HG03469 (cell line): ENCODE measurements around the gene RPS29.
"Not testable (repeated sequence)": the region's sequence is repeated elsewhere in the genome, so short reads cannot be mapped to it uniquely, and the experiment has no call there.

Source experiments
- ATAC-seq: cut with Tn5 transposase; IDR thresholded peaks from one replicate; pipeline ENCODE4 v1.9.1; 2021; ENCODE audit warnings: mild to moderate bottlenecking, moderate library complexity, moderate number of reproducible peaks; ENCODE audit not compliant: unreplicated experiment

The RPS29 gene

GRCh38 chr14:49598485-49599300 is 12.5 kb upstream of the RPS29 start, which contains the start of gene LRR1:
LRR1 (plus strand) TSS chr14:49598940; CDS start chr14:49599021, 81 bp downstream.
- ATAC-seq = peak; percentile 23

GRCh38 chr14:49598189-49598484 is 12.0 kb upstream of the RPS29 start:
- ATAC-seq = no peak

GRCh38 chr14:49594347-49595091 is 8.3 kb upstream of the RPS29 start:
- peak; percentile 36 for ATAC-seq

- peak; percentile 33 for ATAC-seq
Observed at GRCh38 chr14:49593016-49593415, 6.8 kb upstream of the RPS29 start.

GRCh38 chr14:49589387-49589786 is 3.2 kb upstream of the RPS29 start:
- ATAC-seq = no peak

- peak; percentile 28 for ATAC-seq
Observed at GRCh38 chr14:49586673-49587460, 687 bp upstream of the RPS29 start.

DNA sequence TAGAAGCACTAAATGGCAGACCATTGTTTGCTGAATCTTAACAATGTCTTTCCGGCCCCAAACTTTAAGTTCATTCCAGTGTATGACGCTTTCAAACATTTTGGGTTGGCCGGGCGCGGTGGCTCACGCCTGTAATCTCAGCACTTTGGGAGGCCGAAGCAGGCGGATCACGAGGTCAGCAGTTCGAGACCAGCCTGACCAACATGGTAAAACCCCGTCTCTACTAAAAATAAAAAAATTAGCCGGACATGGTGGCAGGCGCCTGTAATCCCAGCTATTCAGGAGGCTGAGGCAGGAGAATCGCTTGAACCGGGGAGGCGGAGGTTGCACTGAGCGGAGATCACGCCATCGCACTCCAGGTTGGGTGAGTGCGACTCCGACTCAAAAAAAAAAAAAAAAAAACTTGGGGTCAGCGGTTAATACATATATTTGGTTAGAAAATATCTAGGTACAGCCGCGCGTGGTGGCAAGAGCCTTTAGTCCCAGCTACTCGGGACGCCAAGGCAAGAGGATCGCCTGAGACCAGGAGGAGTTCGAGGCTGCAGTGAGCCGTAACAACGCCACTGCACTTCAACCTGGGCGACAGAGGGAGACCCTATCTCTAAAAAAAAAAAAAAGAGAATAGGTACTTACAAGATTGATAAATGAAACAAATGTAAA is 1.1 kb downstream of the RPS29 start:
- ATAC-seq = not testable (repeated sequence)

GRCh38 chr14:49584058-49584457 is 2.1 kb downstream of the RPS29 start:
- ATAC-seq = no peak

DNA sequence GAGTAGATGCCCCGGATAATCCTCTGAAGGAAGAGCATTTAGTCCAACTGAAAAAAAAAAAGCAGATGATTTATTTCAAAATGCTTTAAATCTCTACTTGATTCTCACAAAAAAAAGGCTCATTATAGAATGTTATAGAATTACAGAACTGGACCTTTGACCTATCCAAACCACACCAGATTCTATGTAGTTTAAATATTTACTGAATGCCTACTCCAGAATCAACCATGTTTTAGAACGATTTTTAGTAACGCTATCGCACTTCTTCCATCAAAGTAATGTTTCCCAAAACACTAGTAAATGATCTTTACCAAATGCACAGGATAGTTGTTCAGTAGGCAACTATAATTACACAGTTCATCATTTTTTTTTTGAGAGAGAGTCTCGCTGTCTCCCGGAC is 2.6 kb downstream of the RPS29 start:
- ATAC-seq = no peak

DNA sequence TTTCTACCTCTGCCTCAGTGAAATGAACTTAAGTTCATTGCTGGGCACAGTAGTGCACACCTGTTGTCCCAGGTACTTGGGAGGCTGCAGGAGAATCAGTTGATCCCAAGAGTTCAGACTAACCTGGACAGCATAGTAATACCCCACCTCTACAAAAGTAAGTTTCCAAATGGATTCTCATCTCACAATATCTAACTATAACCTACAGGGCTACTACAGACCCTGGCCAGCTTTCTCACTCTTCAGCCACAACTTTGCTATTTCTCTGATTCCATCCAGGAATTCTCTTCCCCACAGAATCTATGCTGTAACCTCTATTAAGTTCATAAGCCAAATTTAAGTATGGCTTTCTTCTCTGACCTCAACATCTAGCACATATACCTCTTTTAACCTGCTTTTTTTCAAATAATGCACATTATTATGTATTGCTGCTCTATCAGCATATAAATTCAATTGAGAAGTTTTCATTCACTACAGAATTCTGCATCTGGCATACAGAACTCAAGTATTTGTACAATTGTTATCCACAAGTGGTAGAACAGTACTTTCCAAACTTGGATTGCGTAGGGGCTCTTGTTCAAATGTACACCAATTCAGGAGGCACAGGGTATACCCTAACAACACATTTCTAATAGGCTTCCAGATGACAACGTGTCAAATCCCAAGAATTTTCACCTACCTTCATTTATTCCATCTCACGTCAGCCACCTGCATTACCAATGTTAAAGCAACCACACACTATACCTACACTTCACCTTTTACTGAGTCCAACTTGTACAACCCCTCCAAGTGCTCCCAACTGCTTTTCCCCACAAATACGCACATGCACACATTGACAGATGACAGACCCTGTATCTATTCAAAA is 3.8 kb downstream of the RPS29 start:
- ATAC-seq = no peak

GRCh38 chr14:49581209-49582112 is 4.7 kb downstream of the RPS29 start:
- ATAC-seq = no peak

DNA sequence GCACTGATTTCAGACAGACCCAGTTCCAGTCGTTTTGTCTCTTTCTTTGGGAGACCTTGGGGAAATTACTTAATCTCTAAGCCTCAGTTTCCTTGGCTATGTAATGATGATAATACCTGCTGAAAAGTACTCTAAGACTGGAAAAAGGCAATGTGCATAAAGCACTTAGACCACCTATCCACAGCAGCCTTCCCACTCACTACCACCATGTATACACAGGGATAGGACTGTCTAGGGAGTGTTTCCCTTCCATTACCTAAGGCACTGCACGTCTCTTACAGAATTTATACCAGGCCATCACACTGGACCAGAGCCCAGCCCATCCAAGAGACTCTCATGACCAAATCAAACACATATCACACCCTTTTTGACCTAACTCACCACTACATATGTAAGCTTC is 6.3 kb downstream of the RPS29 start:
- no peak for ATAC-seq

- no peak for ATAC-seq
Observed at GRCh38 chr14:49578141-49578540, 8.0 kb downstream of the RPS29 start.

DNA sequence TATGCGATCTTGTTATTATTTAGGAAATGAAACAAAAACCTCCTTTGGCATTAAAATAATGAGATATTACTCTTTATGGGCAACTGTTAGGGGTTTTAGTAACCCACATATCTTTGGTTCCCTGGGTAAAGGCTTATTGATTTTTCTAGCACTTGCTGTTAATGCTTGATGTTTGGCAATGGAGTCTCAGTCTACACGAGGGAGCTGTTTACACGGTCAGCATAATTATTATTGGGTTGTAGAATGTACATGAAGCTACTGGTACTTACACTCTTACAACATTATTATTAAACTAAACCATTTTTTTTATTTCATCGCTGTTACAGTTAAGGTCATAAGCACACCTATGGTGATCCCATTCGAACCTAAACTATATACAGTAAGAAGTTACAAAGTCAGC is 12.1 kb downstream of the RPS29 start:
- no peak for ATAC-seq

- no peak for ATAC-seq
Observed at GRCh38 chr14:49569281-49569680, 16.9 kb downstream of the RPS29 start.

DNA sequence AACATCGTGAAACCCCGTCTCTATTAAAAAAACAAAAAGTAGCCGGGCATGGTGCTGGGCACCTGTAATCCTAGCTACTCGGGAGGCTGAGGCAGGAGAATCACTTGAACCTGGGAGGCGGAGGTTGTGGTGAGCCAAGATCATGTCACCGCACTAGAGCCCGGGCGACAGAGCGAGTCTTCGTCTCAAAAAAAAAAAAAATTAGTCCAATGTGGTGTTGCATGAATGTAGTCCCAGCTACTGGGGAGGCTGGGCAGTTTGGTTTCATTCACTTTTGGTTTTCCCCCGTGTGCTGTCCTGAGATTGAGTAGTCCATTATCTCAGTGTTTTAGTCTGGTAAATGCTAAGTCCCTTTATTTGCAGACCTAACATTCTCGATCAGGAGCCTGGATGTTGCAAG is 19.5 kb downstream of the RPS29 start:
- ATAC-seq = no peak

- ATAC-seq = no peak
Observed at GRCh38 chr14:49559979-49560768, 26.0 kb downstream of the RPS29 start.

DNA sequence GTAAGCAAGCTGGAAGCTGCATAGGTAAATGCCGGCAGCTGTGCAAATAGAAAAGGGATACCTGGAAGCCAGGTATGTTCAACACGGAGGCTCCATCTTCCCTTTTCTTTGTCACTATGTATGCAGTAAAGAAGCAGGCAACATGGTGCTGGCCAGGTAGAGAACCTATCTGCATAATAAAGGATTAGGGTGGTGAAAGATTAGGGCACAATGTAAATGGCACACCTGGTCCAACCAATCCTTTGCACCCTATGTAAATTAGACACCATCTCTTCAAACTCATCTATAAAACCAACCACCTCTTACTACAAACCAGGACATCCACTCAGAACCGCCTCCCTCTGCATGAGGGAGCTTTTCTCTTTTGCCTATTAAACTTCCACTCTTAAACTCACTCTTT is 32.3 kb downstream of the RPS29 start:
- no peak for ATAC-seq
